Spleen (tissue), 7 donors: ENCODE results near the gene MYH7B.

Source experiments
- CTCF ChIP-seq, 11 experiments: fragments of 200-600 bp in 7 of 11; fragments of 450-650 bp in 4 of 11; sonication (generic) in 4 of 11; IDR thresholded peaks in 8 of 11; conservative IDR thresholded peaks in 3 of 11; 1 replicate in 7 of 11; 2 replicates in 4 of 11; pipeline versions ENCODE4 v1.4.0 to v1.8.0; 2016 to 2021; ENCODE audit warnings: antibody characterized with exemption in 11 of 11, inconsistent platforms in 4 of 11, mild to moderate bottlenecking in 1 of 11
- POLR2A ChIP-seq, 3 donors: fragments of 450-650 bp; IDR thresholded peaks; one replicate each; pipeline ENCODE4 v1.5.1; 2017; ENCODE audit warnings: antibody characterized with exemption in 3 of 3, mild to moderate bottlenecking in 1 of 3
- POLR2AphosphoS5 ChIP-seq, 3 donors: sonication (generic); formaldehyde crosslinking; IDR thresholded peaks; one replicate each; pipeline ENCODE4 v1.5.1; 2017; ENCODE audit warnings: antibody characterized with exemption in 3 of 3
- donor health status: DM: no; HTN: no; CAD: no; lungs with moderate emphysema.
- donor health status: DM: no; HTN: no; CAD: no.
- donor health status: DM: no; HTN: no; CAD: no.

- TF ChIP-seq CTCF (IDR thresholded peaks at IDR 0.05 in 8 of 11, conservative IDR thresholded peaks at IDR 0.05 in 3 of 11) (no peak), POLR2A (IDR thresholded peaks at IDR 0.05) (no peak), POLR2AphosphoS5 (IDR thresholded peaks at IDR 0.05) (no peak)
These were observed 42.1 kb downstream of the MYH7B start for GRCh38 chr20:34997774-34998173.
